Uterus (tissue), 4 donors: ENCODE data around the gene TIFAB. TPM values are rescaled to one million over a fixed set of nuclear protein-coding genes. Genes with fewer than 3 reads are reported as not detected.

ENCODE experiments used
- DNase-seq, 2 donors: peaks; one replicate each; pipeline ENCODE4 v3.0.0-alpha.2; 2019 to 2020
- H3K27ac ChIP-seq, 2 donors: fragments of 200-600 bp; sonication (generic); 1 replicate in 1 of 2; 2 replicates in 1 of 2; pipeline ENCODE4 v1.5.1; 2016 to 2018
- H3K27me3 ChIP-seq, 2 donors: fragments of 200-600 bp; sonication (generic); one replicate each; pipeline ENCODE4 v1.5.1; 2018 to 2019; ENCODE audit warnings: control low read depth in 1 of 2
- H3K36me3 ChIP-seq, 2 donors: fragments of 200-600 bp; sonication (generic); one replicate each; pipeline ENCODE4 v1.5.1; 2019; ENCODE audit warnings: control low read depth in 1 of 2
- H3K4me1 ChIP-seq, 2 donors: fragments of 200-600 bp; sonication (generic); one replicate each; pipeline ENCODE4 v1.5.1; 2018 to 2019; ENCODE audit warnings: control low read depth in 1 of 2
- H3K4me3 ChIP-seq, 2 donors: fragments of 200-600 bp; sonication (generic); 1 replicate in 1 of 2; 2 replicates in 1 of 2; pipeline ENCODE4 v1.5.1; 2018 to 2019; ENCODE audit warnings: mild to moderate bottlenecking in 1 of 2
- H3K9me3 ChIP-seq, 2 donors: fragments of 200-600 bp; sonication (generic); one replicate each; pipeline ENCODE4 v1.5.1; 2019; ENCODE audit warnings: control low read depth in 1 of 2
- POLR2A ChIP-seq, 2 donors: fragments of 450-650 bp; IDR thresholded peaks; one replicate each; pipeline ENCODE4 v1.6.1; 2016; ENCODE audit warnings: antibody characterized with exemption in 2 of 2, mild to moderate bottlenecking in 1 of 2, moderate library complexity in 1 of 2
- intact Hi-C: fragments of 100-400 bp; cut with DNase I; formaldehyde crosslinking; loops from one replicate; pipeline ENCODE4 v1.15.1; 2023; ENCODE audit warnings: low total_unique reads
- total RNA-seq, 4 donors: library from RNA; depleted of rRNA in 3 of 4; stranded (reverse); fragments of >200 nt in 3 of 4; gene quantifications; one replicate each; pipeline versions ENCODE4 v1.1.0 to v1.2.4, GENCODE V29; 2014 to 2023
- TF ChIP-seq, protein P1 (sequence below), 4 experiments: fragments of 200-600 bp in 2 of 4; fragments of 450-650 bp in 2 of 4; sonication (generic) in 2 of 4; IDR thresholded peaks; one replicate each; pipeline ENCODE4 v1.5.1; 2016 to 2019; ENCODE audit warnings: antibody characterized with exemption in 4 of 4, mild to moderate bottlenecking in 2 of 4, moderate library complexity in 1 of 4
- donor health status: DM: yes; HTN: yes; CAD: no.

TIFAB gene
- total RNA-seq, 4 donors from 2014 or later: 0.28 TPM; not detected in 3

GRCh38 chr5:135435467-135436330 is 16.5 kb downstream of the TIFAB start:
- Histone ChIP-seq H3K9me3 (no peaks in the 10 kb centered on the region), H3K4me1 (no peaks in the 10 kb centered on the region), H3K36me3 (no peaks in the 10 kb centered on the region), H3K27ac (no peak overlapping the region), H3K4me3 (no peak overlapping the region), H3K27me3 (no peaks in the 10 kb centered on the region)
- no peak for DNase-seq
- no peak for TF ChIP-seq POLR2A (IDR thresholded peaks at IDR 0.05)
- TF ChIP-seq, protein P1, sequence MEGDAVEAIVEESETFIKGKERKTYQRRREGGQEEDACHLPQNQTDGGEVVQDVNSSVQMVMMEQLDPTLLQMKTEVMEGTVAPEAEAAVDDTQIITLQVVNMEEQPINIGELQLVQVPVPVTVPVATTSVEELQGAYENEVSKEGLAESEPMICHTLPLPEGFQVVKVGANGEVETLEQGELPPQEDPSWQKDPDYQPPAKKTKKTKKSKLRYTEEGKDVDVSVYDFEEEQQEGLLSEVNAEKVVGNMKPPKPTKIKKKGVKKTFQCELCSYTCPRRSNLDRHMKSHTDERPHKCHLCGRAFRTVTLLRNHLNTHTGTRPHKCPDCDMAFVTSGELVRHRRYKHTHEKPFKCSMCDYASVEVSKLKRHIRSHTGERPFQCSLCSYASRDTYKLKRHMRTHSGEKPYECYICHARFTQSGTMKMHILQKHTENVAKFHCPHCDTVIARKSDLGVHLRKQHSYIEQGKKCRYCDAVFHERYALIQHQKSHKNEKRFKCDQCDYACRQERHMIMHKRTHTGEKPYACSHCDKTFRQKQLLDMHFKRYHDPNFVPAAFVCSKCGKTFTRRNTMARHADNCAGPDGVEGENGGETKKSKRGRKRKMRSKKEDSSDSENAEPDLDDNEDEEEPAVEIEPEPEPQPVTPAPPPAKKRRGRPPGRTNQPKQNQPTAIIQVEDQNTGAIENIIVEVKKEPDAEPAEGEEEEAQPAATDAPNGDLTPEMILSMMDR (IDR thresholded peaks at IDR 0.05): no peak
- intact Hi-C loops: no loop called here

DNA sequence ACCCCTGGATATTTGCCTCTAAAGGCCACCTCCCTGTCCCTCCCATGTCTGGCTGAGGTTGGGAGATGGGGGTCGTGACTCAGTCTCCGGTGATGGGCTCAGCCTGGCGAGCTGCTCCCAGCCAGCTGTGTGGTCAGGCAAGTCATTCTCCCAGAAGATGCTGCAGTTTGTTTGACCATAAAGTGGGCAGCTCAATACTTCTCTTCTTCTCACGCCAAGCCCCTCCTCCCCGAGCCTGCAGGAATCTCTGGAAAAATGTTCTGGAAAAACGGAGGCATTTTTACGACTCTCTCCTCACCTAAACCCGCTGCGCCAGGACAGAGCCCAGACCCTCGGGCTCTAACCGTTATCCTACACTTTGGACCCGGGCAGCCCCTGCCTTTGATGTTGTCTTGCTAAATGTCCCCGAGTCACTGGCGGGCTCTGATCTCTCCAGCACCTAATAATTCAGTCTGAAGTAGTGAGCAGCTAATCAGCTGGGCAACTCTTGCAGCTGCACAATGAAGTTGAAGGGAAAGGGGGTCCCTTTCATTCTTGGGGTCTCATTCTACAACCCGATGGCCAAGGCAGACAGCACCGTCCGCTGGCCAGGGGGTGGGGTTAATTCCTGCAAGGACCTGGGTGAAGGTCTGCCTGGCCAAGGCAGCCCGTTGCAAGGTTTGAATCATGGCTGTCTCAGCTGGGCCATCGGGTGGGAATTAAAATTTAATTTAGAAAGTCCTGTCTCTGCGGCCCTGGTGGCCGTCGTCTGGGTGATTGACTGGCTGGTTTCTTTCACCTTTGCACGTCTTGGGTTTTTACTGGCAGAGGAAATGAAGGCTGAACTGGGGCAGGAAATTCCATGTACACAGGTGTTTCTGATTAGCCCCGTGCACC is 17.3 kb downstream of the TIFAB start:
- no peaks in the 10 kb centered on the region for H3K27me3 ChIP-seq
- H3K4me3 ChIP-seq: no peak overlapping the region
- no peak for DNase-seq
- no peaks in the 10 kb centered on the region for H3K36me3 ChIP-seq
- no peak overlapping the region for H3K27ac ChIP-seq
- no peaks in the 10 kb centered on the region for H3K4me1 ChIP-seq
- intact Hi-C loops: no loop called here
- H3K9me3 ChIP-seq: no peaks in the 10 kb centered on the region
- no peak for TF ChIP-seq POLR2A (IDR thresholded peaks at IDR 0.05)
- TF ChIP-seq, protein P1 (IDR thresholded peaks at IDR 0.05): no peak

DNA sequence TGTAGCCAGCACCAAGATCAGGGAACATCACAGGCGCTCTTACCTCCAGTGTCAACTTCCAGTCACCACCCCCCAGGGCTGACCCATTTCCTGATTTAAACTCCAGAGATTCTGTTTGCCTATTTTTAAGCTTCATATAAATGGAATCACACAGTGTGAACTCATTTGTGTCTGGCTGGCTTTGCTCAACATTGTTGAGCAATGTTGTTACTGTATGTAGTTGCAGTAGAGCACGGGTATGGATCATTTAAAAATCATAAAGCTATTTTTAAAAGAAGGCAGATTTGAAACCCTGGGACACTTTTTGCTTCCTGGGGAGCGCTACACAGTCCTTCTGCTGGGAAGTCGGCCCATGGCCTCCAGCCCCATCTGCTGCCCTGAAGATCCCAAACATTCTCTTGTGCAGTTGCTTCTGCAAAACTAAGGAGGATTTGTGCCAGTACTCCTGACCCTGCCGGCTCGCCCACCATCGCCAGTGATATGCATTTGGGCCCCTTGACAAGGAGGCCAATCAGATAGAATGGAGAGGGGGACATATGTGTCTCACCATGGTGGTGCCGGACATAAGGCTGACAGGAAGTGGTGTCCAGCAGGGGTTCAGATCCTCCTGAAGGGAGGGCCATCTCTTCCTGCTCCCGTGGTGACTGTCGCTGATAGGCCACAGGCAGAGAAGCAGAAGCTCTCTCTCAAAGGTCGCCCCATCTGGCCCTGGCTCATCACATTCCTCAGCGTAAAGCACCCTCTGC is 18.3 kb downstream of the TIFAB start:
- DNase-seq: no peak
- H3K27me3 ChIP-seq: no peaks in the 10 kb centered on the region
- no peak overlapping the region for H3K27ac ChIP-seq
- no peaks in the 10 kb centered on the region for H3K4me1 ChIP-seq
- H3K36me3 ChIP-seq: no peaks in the 10 kb centered on the region
- intact Hi-C loops: no loop called here
- no peaks in the 10 kb centered on the region for H3K9me3 ChIP-seq
- TF ChIP-seq POLR2A (IDR thresholded peaks at IDR 0.05): no peak
- TF ChIP-seq, protein P1 (IDR thresholded peaks at IDR 0.05): no peak
- H3K4me3 ChIP-seq: no peak overlapping the region

- Histone ChIP-seq H3K36me3 (no peaks in the 10 kb centered on the region), H3K9me3 (no peaks in the 10 kb centered on the region), H3K27ac (no peak overlapping the region), H3K4me1 (no peaks in the 10 kb centered on the region), H3K4me3 (no peak overlapping the region), H3K27me3 (no peaks in the 10 kb centered on the region)
- intact Hi-C loops: no loop called here
- TF ChIP-seq POLR2A (IDR thresholded peaks at IDR 0.05): no peak
- TF ChIP-seq, protein P1 (IDR thresholded peaks at IDR 0.05): no peak
- DNase-seq: no peak
These were observed 20.0 kb downstream of the TIFAB start for GRCh38 chr5:135432113-135432512.
